Stimulated activated CD4-positive, alpha-beta T cell treated with anti-CD3 and anti-CD28 coated beads, TNF-alpha, amount 100 ng/mL, for 24 hours (primary cell): ENCODE results near the gene SEC24B.
"Not testable (repeated sequence)": the region's sequence is repeated elsewhere in the genome, so short reads cannot be mapped to it uniquely, and the experiment has no call there.

ENCODE experiments used
- DNase-seq, 3 experiments: peaks; one replicate each; pipeline ENCODE4 v3.0.0-alpha.2; 2020; ENCODE audit warnings: low read depth in 3 of 3

SEC24B gene

GRCh38 chr4:109432696-109433095 lies 919 bp upstream of the SEC24B start:
- DNase-seq: no peak

GRCh38 chr4:109434007-109434971 lies 674 bp downstream of the SEC24B start:
- DNase-seq: no peak

- no peak for DNase-seq
These were observed 2.0 kb downstream of the SEC24B start for GRCh38 chr4:109435635-109436034.

- no peak for DNase-seq
These were observed 2.9 kb downstream of the SEC24B start for GRCh38 chr4:109436504-109436903.

- DNase-seq: no peak
These were observed 7.3 kb downstream of the SEC24B start for GRCh38 chr4:109440948-109441347.

- DNase-seq: no peak
These were observed 8.3 kb downstream of the SEC24B start for GRCh38 chr4:109441862-109442458.

GRCh38 chr4:109444182-109444844 lies 10.7 kb downstream of the SEC24B start:
- no peak for DNase-seq

GRCh38 chr4:109447278-109447677 lies 13.7 kb downstream of the SEC24B start:
- no peak for DNase-seq

- DNase-seq: no peak
These were observed 18.1 kb downstream of the SEC24B start for GRCh38 chr4:109451544-109452273.

GRCh38 chr4:109453110-109453509 lies 19.5 kb downstream of the SEC24B start:
- not testable (repeated sequence) for DNase-seq

- no peak for DNase-seq
These were observed 28.7 kb downstream of the SEC24B start for GRCh38 chr4:109462297-109462696.

- DNase-seq: no peak
These were observed 29.2 kb downstream of the SEC24B start for GRCh38 chr4:109462802-109463201.

- no peak for DNase-seq
These were observed 31.5 kb downstream of the SEC24B start for GRCh38 chr4:109465069-109465468.

- no peak for DNase-seq
These were observed 36.3 kb downstream of the SEC24B start for GRCh38 chr4:109469915-109470314.

- no peak for DNase-seq
These were observed 38.7 kb downstream of the SEC24B start for GRCh38 chr4:109472343-109472761.

GRCh38 chr4:109473824-109474223 lies 40.2 kb downstream of the SEC24B start:
- no peak for DNase-seq

GRCh38 chr4:109486007-109486406 lies 52.4 kb downstream of the SEC24B start:
- no peak for DNase-seq

- DNase-seq: no peak
These were observed 60.9 kb downstream of the SEC24B start for GRCh38 chr4:109494563-109494962.

- no peak for DNase-seq
These were observed 61.9 kb downstream of the SEC24B start for GRCh38 chr4:109495514-109495913.

GRCh38 chr4:109496875-109497274 lies 63.3 kb downstream of the SEC24B start:
- DNase-seq: no peak

- no peak for DNase-seq
These were observed 63.9 kb downstream of the SEC24B start for GRCh38 chr4:109497511-109497910.

GRCh38 chr4:109499513-109499912 lies 65.9 kb downstream of the SEC24B start:
- no peak for DNase-seq
